K562 (cell line): ENCODE measurements around the gene MAGIX. TPM values are rescaled to one million over a fixed set of nuclear protein-coding genes. Genes with fewer than 3 reads are reported as not detected.

Experiments used
- BRF1 ChIP-seq: IDR thresholded peaks from 3 replicates; pipeline ENCODE4 v1.6.1; 2011; ENCODE audit warnings: borderline replicate concordance, mild to moderate bottlenecking; ENCODE audit not compliant: insufficient read length; ENCODE audit errors: extremely low read depth
- HLTF ChIP-seq: fragments of 450-650 bp; IDR thresholded peaks from 2 replicates; pipeline ENCODE4 v1.6.1; 2016
- ILK ChIP-seq: fragments of 450-650 bp; IDR thresholded peaks from 2 replicates; pipeline ENCODE4 v1.6.1; 2016; ENCODE audit warnings: missing genetic modification characterization, low read depth, mild to moderate bottlenecking, missing compliant biosample characterization, moderate library complexity, borderline replicate concordance
- KAT8 ChIP-seq: fragments of 450-650 bp; IDR thresholded peaks from 2 replicates; pipeline ENCODE4 v1.6.1; 2016; ENCODE audit warnings: low read depth, mild to moderate bottlenecking
- KLF1 ChIP-seq: fragments of 450-650 bp; IDR thresholded peaks from 2 replicates; pipeline ENCODE4 v1.6.1; 2016; ENCODE audit warnings: missing genetic modification characterization, missing compliant biosample characterization
- NR2F6 ChIP-seq: fragments of 450-650 bp; formaldehyde crosslinking; IDR thresholded peaks from 2 replicates; pipeline ENCODE4 v1.4.0; 2020; ENCODE audit warnings: mild to moderate bottlenecking
- PHF8 ChIP-seq: fragments of 200-600 bp; sonication (generic); IDR thresholded peaks from 2 replicates; pipeline ENCODE4 v1.6.1; 2012; ENCODE audit warnings: mixed run types, mild to moderate bottlenecking, inconsistent platforms, low read length, moderate library complexity, borderline replicate concordance
- POLR3A ChIP-seq: IDR thresholded peaks from 2 replicates; pipeline ENCODE4 v1.6.1; 2011; ENCODE audit warnings: borderline replicate concordance, mild to moderate bottlenecking, moderate library complexity; ENCODE audit not compliant: insufficient read length, insufficient read depth; ENCODE audit errors: extremely low read depth
- PURB ChIP-seq: sonication (generic); formaldehyde crosslinking; IDR thresholded peaks from 2 replicates; pipeline ENCODE4 v1.9.0; 2021; ENCODE audit warnings: low read depth, mild to moderate bottlenecking, missing genetic modification reagents
- RBM14 ChIP-seq: fragments of 200-400 bp; formaldehyde crosslinking; IDR thresholded peaks from 2 replicates; pipeline ENCODE4 v1.6.1; 2018; ENCODE audit warnings: low read depth, mild to moderate bottlenecking, low read length, moderate library complexity, borderline replicate concordance; ENCODE audit not compliant: insufficient read depth
- SAP30 ChIP-seq: fragments of 200-600 bp; sonication (generic); IDR thresholded peaks from 2 replicates; pipeline ENCODE4 v1.6.1; 2012; ENCODE audit warnings: borderline replicate concordance, low read depth, mild to moderate bottlenecking, moderate library complexity, low read length, control low read depth, inconsistent platforms; ENCODE audit not compliant: insufficient read depth, poor library complexity, severe bottlenecking
- SMARCE1 ChIP-seq: fragments of 450-650 bp; IDR thresholded peaks from 2 replicates; pipeline ENCODE4 v1.7.1; 2016; ENCODE audit warnings: mild to moderate bottlenecking
- SNIP1 ChIP-seq: fragments of 450-650 bp; IDR thresholded peaks from 2 replicates; pipeline ENCODE4 v1.7.1; 2017; ENCODE audit warnings: low read depth, mild to moderate bottlenecking
- SP2 ChIP-seq: IDR thresholded peaks from 2 replicates; pipeline ENCODE4 v1.6.1; 2011; ENCODE audit warnings: mild to moderate bottlenecking, low read depth, low read length, moderate library complexity; ENCODE audit not compliant: poor library complexity, severe bottlenecking; ENCODE audit errors: extremely low read depth
- THRB ChIP-seq: fragments of 450-650 bp; formaldehyde crosslinking; conservative IDR thresholded peaks from 2 replicates; pipeline ENCODE4 v1.4.0; 2022; ENCODE audit warnings: mild to moderate bottlenecking, missing genetic modification characterization
- ZC3H4 ChIP-seq: sonication (generic); formaldehyde crosslinking; IDR thresholded peaks from 2 replicates; pipeline ENCODE4 v1.9.0; 2021; ENCODE audit warnings: missing genetic modification reagents, borderline replicate concordance
- ZNF174 ChIP-seq: fragments of 250-450 bp; sonication (Bioruptor Pico); IDR thresholded peaks from 2 replicates; pipeline ENCODE4 v1.4.0; 2020; ENCODE audit warnings: mild to moderate bottlenecking
- ZNF24 ChIP-seq: fragments of 450-650 bp; IDR thresholded peaks from 2 replicates; pipeline ENCODE4 v1.6.1; 2016
- ZNF41 ChIP-seq: fragments of 250-450 bp; sonication (Bioruptor Pico); conservative IDR thresholded peaks from 2 replicates; pipeline ENCODE4 v1.4.0; 2020; ENCODE audit warnings: mild to moderate bottlenecking
- polyA plus RNA-seq, 8 experiments: library from polyadenylated mRNA; depleted of rRNA in 4 of 8; stranded (reverse) in 5 of 8; unstranded in 3 of 8; fragments of >200 nt; fragmentation: Nextera tagmentation in 2 of 8; fragmentation: Illumina TruSeq in 1 of 8; extraction: Ambion mirVana in 2 of 8; extraction: Trizol in 1 of 8; gene quantifications; 2 replicates each; pipeline versions ENCODE4 v1.2.1 to v1.2.3, GENCODE V29; 2011 to 2014; ENCODE audit warnings: inconsistent platforms in 1 of 8, missing spikeins in 1 of 8
- total RNA-seq, 7 experiments: library from RNA; depleted of rRNA in 6 of 7; stranded (reverse); fragments of >200 nt in 6 of 7; fragmentation: Illumina TruSeq in 2 of 7; extraction: Trizol in 2 of 7; gene quantifications; 2 replicates each; pipeline versions ENCODE4 v1.2.1 to v1.2.3, GENCODE V29; 2011 to 2021; ENCODE audit warnings: low replicate concordance in 1 of 7
- TF ChIP-seq, protein P1 (sequence below): fragments of 450-650 bp; formaldehyde crosslinking; IDR thresholded peaks from 2 replicates; pipeline ENCODE4 v1.4.0; 2020; ENCODE audit warnings: mild to moderate bottlenecking, moderate library complexity
- TF ChIP-seq, protein P2 (sequence below): sonication (generic); IDR thresholded peaks from 2 replicates; pipeline ENCODE4 v1.6.1; 2016
- TF ChIP-seq, protein P3 (sequence below): IDR thresholded peaks from 2 replicates; pipeline ENCODE4 v1.6.1; 2011; ENCODE audit not compliant: insufficient read length; ENCODE audit errors: extremely low read depth

The MAGIX gene
- total and polyA plus RNA-seq, 9 of the 15 experiments (the other 6 are each of a cell fraction or from before 2014, with no cell fraction given) = 0.08 to 3.5 (median 0.47) TPM

DNA sequence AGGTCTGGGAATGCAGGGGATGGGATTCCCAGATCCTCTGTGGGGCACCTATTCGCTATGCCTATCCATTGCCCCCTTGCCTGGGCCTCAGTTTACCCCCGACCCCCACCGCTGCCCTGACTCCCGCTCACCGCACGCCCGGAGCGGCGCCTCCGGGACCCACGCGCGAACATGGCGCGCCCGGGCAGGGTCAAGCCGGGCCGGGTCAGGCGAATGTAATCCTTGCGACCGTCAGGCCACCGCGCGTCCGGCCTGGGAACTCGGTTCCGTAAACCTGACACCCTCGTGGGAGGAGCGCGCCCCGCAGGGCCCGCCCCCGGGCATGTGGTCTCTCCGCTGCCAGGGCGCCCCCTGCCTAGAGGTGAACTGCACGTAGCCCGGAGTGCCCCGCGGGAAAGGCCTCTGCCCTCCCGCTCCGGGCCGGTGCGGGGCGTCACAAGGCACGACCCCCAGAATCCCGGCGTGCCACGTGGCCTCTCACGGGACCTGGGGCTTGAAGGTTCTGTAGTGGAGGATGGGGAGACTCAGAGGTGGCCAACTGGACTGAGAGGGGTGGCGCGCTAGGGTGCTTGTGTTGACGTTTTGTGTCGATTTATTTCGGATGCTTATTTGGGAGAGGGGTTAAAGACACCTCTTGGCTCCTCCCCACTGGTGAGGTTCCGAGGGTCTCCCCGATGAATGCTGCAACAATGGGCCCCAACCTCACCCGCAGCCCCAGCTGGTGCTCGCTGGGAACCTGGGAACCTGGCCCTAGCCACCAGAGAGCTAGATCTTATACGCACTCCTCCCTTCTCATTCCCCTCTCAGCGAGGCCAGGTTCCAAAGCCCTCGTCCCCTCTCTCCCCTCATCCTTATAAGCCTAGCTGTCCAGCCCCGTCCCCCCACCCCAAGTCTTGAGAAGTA, 23.8 kb downstream of the MAGIX start, which contains the start of gene PRICKLE3 (continued):
- no peak for TF ChIP-seq SAP30
- no peak for TF ChIP-seq POLR3A
- no peak for TF ChIP-seq KLF1 (tag)
- no peak for TF ChIP-seq ZNF24
- TF ChIP-seq KAT8 = no peak
- no peak for TF ChIP-seq SNIP1
- no peak for TF ChIP-seq HLTF
- no peak for TF ChIP-seq ZNF41
- TF ChIP-seq, protein P1, sequence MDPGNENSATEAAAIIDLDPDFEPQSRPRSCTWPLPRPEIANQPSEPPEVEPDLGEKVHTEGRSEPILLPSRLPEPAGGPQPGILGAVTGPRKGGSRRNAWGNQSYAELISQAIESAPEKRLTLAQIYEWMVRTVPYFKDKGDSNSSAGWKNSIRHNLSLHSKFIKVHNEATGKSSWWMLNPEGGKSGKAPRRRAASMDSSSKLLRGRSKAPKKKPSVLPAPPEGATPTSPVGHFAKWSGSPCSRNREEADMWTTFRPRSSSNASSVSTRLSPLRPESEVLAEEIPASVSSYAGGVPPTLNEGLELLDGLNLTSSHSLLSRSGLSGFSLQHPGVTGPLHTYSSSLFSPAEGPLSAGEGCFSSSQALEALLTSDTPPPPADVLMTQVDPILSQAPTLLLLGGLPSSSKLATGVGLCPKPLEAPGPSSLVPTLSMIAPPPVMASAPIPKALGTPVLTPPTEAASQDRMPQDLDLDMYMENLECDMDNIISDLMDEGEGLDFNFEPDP (CRISPR knock-in tag) = no peak
- TF ChIP-seq, protein P2, sequence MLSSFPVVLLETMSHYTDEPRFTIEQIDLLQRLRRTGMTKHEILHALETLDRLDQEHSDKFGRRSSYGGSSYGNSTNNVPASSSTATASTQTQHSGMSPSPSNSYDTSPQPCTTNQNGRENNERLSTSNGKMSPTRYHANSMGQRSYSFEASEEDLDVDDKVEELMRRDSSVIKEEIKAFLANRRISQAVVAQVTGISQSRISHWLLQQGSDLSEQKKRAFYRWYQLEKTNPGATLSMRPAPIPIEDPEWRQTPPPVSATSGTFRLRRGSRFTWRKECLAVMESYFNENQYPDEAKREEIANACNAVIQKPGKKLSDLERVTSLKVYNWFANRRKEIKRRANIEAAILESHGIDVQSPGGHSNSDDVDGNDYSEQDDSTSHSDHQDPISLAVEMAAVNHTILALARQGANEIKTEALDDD = no peak
- TF ChIP-seq PHF8 = peak; percentile 60; the same call in 1 of the 2 replicates
- no peak for TF ChIP-seq SMARCE1
- TF ChIP-seq NR2F6 = no peak
- TF ChIP-seq, protein P3, sequence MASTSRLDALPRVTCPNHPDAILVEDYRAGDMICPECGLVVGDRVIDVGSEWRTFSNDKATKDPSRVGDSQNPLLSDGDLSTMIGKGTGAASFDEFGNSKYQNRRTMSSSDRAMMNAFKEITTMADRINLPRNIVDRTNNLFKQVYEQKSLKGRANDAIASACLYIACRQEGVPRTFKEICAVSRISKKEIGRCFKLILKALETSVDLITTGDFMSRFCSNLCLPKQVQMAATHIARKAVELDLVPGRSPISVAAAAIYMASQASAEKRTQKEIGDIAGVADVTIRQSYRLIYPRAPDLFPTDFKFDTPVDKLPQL = no peak
- no peak for TF ChIP-seq SP2
- TF ChIP-seq RBM14 = no peak
- no peak for TF ChIP-seq PURB (CRISPR knock-in tag)
- no peak for TF ChIP-seq ZNF174 (CRISPR knock-in tag)
- TF ChIP-seq ZC3H4 = no peak
- TF ChIP-seq BRF1 = no peak
- no peak for TF ChIP-seq ILK (tag)
- no peak for TF ChIP-seq THRB
